Uterus (tissue), 2 donors: ENCODE measurements around the gene MIAT.

Source experiments
- CTCF ChIP-seq, 4 experiments: fragments of 200-600 bp in 2 of 4; fragments of 450-650 bp in 2 of 4; sonication (generic) in 2 of 4; IDR thresholded peaks; one replicate each; pipeline ENCODE4 v1.5.1; 2016 to 2019; ENCODE audit warnings: antibody characterized with exemption in 4 of 4, mild to moderate bottlenecking in 2 of 4, moderate library complexity in 1 of 4
- POLR2A ChIP-seq, 2 donors: fragments of 450-650 bp; IDR thresholded peaks; one replicate each; pipeline ENCODE4 v1.6.1; 2016; ENCODE audit warnings: antibody characterized with exemption in 2 of 2, mild to moderate bottlenecking in 1 of 2, moderate library complexity in 1 of 2

DNA sequence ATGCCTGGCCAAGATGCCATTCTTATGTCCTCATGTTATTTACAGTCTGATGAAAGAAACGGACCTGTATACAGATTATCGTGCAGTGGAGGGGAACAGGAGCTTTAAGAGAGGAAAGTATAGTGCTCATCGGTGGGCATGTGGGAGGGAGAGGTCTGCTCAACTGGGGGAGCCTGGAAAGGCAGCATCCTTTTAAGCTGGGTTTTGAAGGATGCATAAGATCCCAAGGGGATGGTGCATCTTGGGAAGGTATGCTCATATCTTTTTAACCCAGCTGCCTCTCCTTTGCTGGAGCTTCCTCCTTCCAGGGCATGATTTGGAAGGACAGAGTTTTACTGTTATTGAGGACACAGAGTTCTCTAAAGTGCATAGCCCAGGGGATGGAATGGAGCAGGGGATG, 34.8 kb downstream of the MIAT start:
- TF ChIP-seq CTCF (IDR thresholded peaks at IDR 0.05) (no peak), POLR2A (IDR thresholded peaks at IDR 0.05) (no peak)
